GM11168 (cell line): ENCODE data around the gene FAM174B.
"Not testable (repeated sequence)": the region's sequence is repeated elsewhere in the genome, so short reads cannot be mapped to it uniquely, and the experiment has no call there.

Experiments
- in situ Hi-C: fragments of 300-500 bp; cut with MboI; formaldehyde crosslinking; loops from one replicate; pipeline ENCODE4 v1.12.0; 2022; ENCODE audit warnings: low sequenced_read_pairs; ENCODE audit not compliant: unreplicated experiment

The FAM174B gene

GRCh38 chr15:92623435-92623834 is 32.1 kb downstream of the FAM174B start:
- in situ Hi-C loops: no loop called here

- in situ Hi-C loops: no loop called here
These were observed 33.5 kb downstream of the FAM174B start for GRCh38 chr15:92621972-92622533.

- in situ Hi-C loops: no loop called here
These were observed 34.6 kb downstream of the FAM174B start for GRCh38 chr15:92620991-92621390.

- in situ Hi-C loops: no loop called here
These were observed 36.2 kb downstream of the FAM174B start for GRCh38 chr15:92619145-92620101.

- in situ Hi-C loops: no loop called here
These were observed 37.7 kb downstream of the FAM174B start for GRCh38 chr15:92617549-92618520.

- in situ Hi-C loops: no loop called here
These were observed 38.7 kb downstream of the FAM174B start for GRCh38 chr15:92616621-92617548.

GRCh38 chr15:92614791-92615785 is 40.5 kb downstream of the FAM174B start:
- in situ Hi-C loops: no loop called here

GRCh38 chr15:92614301-92614700 is 41.3 kb downstream of the FAM174B start:
- in situ Hi-C loops: no loop called here

- in situ Hi-C loops: no loop called here
These were observed 41.7 kb downstream of the FAM174B start for GRCh38 chr15:92613841-92614240.

- in situ Hi-C loops: no loop called here
These were observed 42.7 kb downstream of the FAM174B start for GRCh38 chr15:92612891-92613290.

GRCh38 chr15:92611995-92612745 is 43.4 kb downstream of the FAM174B start:
- in situ Hi-C loops: no loop called here

- in situ Hi-C loops: no loop called here
These were observed 44.4 kb downstream of the FAM174B start for GRCh38 chr15:92611150-92611549.

- in situ Hi-C loops: no loop called here
These were observed 45.5 kb downstream of the FAM174B start for GRCh38 chr15:92610101-92610520.

GRCh38 chr15:92608866-92609700 is 46.5 kb downstream of the FAM174B start:
- in situ Hi-C loops: no loop called here

GRCh38 chr15:92606836-92607150 is 48.8 kb downstream of the FAM174B start:
- in situ Hi-C loops: not testable (repeated sequence)

GRCh38 chr15:92606126-92606835 is 49.3 kb downstream of the FAM174B start:
- in situ Hi-C loops: no loop called here
